NCI-H345 (cell line): ENCODE results near the gene CNOT9.
"Not testable (repeated sequence)": the region's sequence is repeated elsewhere in the genome, so short reads cannot be mapped to it uniquely, and the experiment has no call there.

Experiments
- DNase-seq: peaks from one replicate; lab custom pipeline; 2025; lab: John Stamatoyannopoulos, UW

The CNOT9 gene

GRCh38 chr2:218568190-218569037 is at the start of gene CNOT9, which contains the start of gene USP37:
Gene CNOT9, plus strand, starts transcription at chr2:218568839. Its CDS starts 116 bp downstream, at chr2:218568955.
Gene USP37, minus strand, starts transcription at chr2:218568351. Its CDS starts 9,698 bp downstream, at chr2:218558653.
- peak; percentile 99 for DNase-seq

DNA sequence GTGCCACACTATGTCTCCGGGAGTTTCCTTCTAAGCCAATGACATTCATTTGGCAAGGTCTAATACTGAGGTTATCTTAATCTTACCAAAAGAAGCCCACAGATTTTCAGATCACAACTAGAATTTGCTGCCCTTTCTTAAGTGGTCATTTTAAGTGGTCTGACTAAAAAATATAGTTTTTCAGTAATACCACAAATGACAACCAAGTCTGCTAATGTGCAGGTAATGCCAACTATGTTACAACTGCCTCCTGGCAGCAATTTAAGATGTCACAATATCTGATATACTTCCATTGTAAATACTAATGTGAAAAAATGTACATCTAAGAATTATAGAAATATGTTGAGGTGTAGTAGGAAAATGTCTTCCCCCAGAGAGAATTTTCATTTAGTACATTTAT is 49.8 kb upstream of the CNOT9 start:
- no peak for DNase-seq

DNA sequence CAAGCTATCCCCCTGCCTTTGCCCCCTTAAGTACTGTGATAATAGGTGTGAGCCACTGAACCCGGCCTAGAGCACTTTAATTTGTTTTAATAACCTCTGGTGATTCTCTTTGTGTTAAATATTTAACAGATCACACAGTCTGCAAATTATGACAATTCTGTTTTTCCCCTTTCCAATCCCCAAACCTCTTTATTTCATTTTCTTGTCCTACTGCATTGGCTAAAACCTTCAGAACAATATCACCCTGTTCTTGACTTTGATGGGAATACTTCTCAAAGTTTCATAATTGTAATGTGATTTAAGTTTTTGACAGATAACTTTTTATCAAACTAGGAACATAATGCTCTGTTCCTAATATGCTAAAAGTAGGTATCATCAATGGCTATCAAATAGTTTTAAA is 45.0 kb upstream of the CNOT9 start:
- no peak for DNase-seq

- not testable (repeated sequence) for DNase-seq
Measured at GRCh38 chr2:218528409-218528808, 40.2 kb upstream of the CNOT9 start.

DNA sequence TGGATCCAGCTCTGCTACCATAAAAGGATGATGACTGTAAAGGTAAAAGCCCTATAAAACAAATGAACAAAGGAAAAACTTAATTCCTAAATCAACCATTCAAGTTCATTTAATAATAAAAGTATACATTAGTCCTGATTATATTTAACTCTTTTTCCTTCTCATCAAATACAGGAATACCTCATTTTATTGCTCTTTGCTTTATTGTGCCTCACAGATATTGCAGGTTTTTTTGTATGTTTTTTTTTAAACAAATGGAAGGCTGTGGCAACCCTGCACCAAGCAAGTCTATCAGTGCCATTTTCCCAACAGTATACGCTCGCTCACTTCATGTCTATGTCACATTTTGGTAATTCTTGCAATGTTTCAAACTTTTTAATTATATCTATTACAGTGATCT is 38.6 kb upstream of the CNOT9 start:
- no peak for DNase-seq

GRCh38 chr2:218536804-218537494 is 31.7 kb upstream of the CNOT9 start:
- no peak for DNase-seq

GRCh38 chr2:218540015-218540414 is 28.6 kb upstream of the CNOT9 start:
- DNase-seq: no peak

DNA sequence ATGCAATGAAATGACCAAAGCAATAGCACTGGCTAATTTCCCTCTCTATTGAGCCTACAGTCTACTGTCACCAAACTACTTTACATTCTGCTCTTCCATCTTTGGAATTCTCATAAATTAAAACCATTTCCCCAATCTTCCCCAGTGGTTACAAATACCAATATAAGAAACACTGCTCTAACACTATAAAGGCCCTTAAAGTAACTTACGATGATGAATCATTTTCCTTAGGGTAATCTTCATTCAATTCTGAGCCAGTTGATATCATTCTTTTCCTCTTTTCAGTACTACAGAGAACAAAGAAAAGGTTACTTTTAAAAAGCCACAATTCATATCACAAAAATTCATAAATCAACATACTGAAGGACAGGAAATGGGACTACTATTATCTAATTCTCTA is 22.6 kb upstream of the CNOT9 start:
- no peak for DNase-seq

DNA sequence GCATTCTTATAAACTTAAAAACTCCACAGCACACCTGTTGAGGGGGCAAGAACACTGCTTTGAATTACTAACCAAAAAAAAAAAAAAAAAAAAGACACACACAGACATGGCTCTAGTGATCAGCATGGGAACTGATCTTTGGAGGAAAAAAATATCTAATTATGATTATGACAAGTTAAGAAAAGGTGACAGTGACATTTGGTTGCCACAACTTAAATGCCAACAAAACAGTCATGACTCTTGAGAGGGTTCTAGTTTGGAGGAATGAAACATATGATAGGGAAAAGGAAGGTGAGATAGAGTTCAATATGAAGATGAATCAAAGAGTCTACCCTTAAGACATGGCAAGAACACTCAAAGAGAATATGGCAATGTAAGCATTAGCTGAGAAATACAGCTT is 21.1 kb upstream of the CNOT9 start:
- no peak for DNase-seq

DNA sequence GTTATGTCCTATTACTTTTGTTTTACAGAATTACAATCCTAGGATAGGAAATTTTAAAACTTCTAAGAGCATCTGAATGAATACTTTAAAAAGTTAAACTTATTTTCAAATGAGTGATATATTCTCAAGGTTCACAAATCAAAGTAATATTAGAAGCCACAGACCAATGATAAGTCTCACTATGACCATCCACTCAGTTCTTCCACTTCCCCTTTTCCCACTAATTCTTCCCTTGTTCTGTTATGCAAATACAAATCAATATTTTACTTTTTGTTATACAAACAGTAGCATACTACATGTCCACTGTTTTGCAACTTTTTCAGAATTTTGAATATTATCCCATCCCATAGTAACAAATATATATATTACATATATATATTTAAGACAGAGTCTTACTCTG is 20.7 kb upstream of the CNOT9 start:
- DNase-seq: no peak

- DNase-seq: not testable (repeated sequence)
Measured at GRCh38 chr2:218554225-218554624, 14.4 kb upstream of the CNOT9 start.

- DNase-seq: no peak
Measured at GRCh38 chr2:218555527-218555926, 13.1 kb upstream of the CNOT9 start.

GRCh38 chr2:218557941-218558340 is 10.7 kb upstream of the CNOT9 start:
- no peak for DNase-seq

DNA sequence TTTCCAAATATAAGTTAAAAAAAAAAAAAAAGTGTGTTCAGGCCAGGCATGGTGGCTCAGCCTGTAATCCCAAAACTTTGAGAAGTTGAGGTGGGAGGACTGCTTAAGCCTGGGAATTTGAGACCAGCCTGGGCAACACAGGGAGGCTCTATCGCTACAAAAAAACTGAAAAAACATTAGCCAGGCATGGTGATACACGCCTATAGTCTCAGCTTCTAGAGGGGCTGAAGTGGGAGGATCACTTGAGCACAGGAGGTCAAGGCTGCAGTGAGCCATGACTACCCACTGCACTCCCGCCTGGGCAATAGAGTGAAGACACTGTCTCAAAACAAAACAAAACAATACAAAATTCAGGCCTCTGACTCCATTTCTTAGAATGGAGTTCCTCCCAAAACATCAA is 9.7 kb upstream of the CNOT9 start:
- no peak for DNase-seq

DNA sequence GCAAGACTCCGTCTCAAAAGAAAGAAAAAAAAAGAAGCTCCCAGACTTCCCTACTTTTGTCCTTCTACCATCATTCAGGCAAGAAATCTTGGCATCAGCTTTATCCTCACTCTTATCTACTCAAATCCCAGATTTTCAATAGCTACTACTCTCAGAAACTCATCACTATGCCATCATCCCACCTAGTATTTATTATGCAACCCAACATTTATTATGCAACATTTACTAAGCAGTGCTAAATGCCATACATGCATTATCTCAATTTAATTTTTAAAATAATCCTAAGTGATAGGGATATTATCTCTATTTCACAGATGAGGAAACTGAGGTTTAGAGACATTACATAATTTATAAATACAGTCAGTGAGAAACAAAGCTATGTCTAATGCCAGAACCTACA is 4.6 kb upstream of the CNOT9 start:
- no peak for DNase-seq

DNA sequence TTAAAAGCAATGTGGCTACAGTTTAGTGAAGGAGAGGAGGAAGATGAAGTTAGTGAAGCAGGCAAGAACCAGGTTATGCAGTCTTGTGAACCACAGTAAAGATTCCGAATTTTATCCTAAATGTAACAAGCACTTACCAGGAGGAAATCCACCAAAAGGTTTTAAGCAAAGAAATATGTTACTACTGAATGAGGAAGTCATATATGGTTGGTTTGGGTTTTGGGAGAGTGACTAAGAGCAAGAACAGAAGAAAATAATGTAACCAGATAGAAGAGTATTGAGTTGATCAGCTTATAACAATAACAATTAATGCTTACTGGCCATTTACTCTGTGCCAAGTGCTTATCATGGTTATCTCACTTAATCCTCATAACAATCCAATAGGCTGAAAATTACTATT is 2.3 kb upstream of the CNOT9 start:
- DNase-seq: no peak

GRCh38 chr2:218567797-218568189 is 846 bp upstream of the CNOT9 start:
- DNase-seq: peak; percentile 85

GRCh38 chr2:218569038-218569431 is 396 bp downstream of the CNOT9 start:
- DNase-seq: peak; percentile 32

DNA sequence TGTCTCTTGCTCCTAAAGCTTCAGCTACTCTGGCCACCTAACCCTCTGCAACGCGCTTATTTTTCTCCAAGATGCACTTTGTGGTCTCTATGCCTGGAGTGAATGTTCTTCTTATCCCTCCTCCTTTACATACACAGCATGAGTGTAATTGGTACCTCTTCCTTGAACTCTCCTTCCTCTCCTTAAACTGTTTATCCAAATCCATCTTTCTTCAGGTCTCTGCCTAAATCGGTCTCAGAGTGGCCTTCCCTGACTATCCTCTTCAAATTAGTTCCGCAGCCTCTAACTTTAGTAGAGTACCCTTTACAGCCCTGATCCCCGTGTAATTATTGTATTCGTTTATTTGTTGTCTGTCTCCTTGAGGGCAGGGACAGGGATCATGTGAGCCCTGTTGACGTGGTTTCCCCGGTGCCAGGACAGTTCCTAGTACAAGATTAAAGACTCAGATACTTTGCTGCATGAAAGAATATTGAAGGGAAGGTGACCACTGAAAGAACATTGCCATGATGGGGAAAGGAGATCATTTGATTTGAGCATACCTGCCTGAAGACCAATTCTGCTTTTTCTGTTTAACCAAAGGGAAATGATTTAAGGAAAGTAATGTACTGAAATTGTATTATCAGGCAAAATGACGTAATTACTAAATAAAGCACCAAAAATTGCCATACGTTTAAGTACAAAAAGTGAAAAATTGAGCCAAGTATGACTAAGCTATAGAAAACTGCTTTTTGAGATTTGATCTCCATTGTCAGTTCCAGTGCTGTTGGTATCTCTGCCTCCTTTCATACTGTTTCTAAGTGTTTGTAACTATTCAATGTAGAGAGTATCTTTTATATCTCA is 1.2 kb downstream of the CNOT9 start:
- DNase-seq: no peak

DNA sequence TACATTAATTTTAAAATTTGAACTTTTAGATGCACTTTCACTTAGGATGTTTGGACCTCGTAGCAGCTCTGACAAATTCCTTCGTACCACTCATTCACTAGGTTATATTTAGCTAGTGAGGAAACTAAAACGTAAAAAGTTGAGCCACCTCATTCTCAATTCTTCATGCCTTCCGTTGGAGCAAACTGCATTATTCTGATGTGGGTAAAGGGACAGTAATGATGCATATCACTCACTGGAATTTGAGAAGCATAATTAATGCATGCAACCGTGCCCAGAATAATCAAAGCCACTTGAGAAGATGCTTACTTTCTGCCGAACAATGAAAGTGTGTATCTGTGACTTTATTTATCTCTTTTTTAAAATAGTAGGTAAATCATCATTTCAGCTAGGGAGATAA is 2.2 kb downstream of the CNOT9 start:
- no peak for DNase-seq

DNA sequence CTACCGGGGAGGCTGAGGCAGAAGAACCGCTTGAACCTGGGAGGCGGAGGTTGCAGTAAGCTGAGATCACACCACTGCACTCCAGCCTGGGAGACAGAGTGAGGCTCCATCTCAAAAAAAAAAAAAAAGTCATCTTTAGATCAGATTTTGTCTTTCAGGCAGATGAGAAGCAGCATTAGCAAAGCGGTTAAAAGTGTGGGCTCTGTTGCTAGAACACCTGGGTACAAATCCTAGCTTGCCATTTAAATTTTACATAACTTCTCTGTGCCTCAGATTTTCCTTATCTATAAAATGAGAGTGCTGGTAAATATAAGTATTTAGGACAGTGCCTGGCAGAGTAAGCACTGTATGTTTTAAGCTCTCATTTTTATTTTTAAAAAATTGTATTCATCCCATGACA is 8.2 kb downstream of the CNOT9 start:
- DNase-seq: no peak

GRCh38 chr2:218577482-218578220 is 9.0 kb downstream of the CNOT9 start:
- no peak for DNase-seq
